Measurements from ENCODE around the gene C10orf62. TPM values are rescaled to one million over a fixed set of nuclear protein-coding genes. Genes with fewer than 3 reads are reported as not detected.
A peak's percentile ranks its signal among the peaks of the same experiment; 100 is the strongest.

C10orf62 gene
- total and polyA plus RNA-seq, 9 of the 15 experiments (the other 6 are each of a cell fraction or from before 2014, with no cell fraction given) = not detected

DNA sequence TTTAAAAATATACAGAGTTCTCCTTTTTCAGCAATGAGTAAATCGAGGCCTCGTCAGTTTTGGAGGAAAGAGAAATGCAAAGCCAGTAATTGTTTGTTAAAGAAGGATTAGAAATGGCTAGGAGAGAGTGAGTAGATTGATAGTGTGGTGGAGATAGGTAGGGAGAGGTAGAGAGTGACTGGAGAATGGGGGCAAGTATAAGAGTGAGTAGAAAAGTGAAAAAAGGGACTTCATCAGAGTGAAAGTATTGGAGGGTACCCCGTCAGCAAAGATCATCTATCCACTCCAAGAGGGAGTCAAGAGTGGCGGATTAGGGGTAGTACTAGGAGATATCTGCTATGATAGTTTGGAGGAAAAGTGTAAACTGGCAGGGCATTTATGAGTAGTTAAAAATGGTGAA is 26.2 kb upstream of the C10orf62 start:
- H3K27me3 ChIP-seq (ENCODE audit: control insufficient read depth in 2 of 2, insufficient read depth in 2 of 2, low read length in 2 of 2) = no peaks in the 10 kb centered on the region
- no TSS peak for BruUV-seq (replicated peaks)
- no peaks in the 10 kb centered on the region for H3K79me2 ChIP-seq (ENCODE audit: control insufficient read depth, insufficient read depth, low read length)
- H3K9ac ChIP-seq (ENCODE audit: insufficient read depth in 1 of 2, low read depth in 2 of 2, low read length in 2 of 2) = no peak overlapping the region
- CTCF ChIA-PET (ENCODE audit: low intra/inter-chr PET ratio) = no interaction called here
- peaks cover 0 to 3% of the 10 kb centered on the region in 2 experiments; a peak in 1 of 5 replicates for H3K4me1 ChIP-seq (replicated peaks in 1 of 2; ENCODE audit: control insufficient read depth in 2 of 2, insufficient read depth in 2 of 2, low read length in 2 of 2)
- DNase-seq (ENCODE audit: extremely low read depth in 1 of 4, low spot score in 3 of 4) (no peak), ATAC-seq (no peak), FAIRE-seq (no peak)
- H3K27ac ChIP-seq (ENCODE audit: extremely low read depth, low read depth, low read length) = no peak overlapping the region
- POLR2A ChIA-PET = no interaction called here
- no peak overlapping the region for H3K4me2 ChIP-seq (ENCODE audit: insufficient read depth, low read length)
- 62% methylated on average over 3 of the region's 4 CpGs for WGBS (ENCODE audit: insufficient coverage, low coverage, missing lambda C conversion rate)
- intact Hi-C loops (cut with micrococcal nuclease) (no loop called here), in situ Hi-C loops (cut with MboI) (no loop called here)
- no peaks in the 10 kb centered on the region for H3K36me3 ChIP-seq (ENCODE audit: control insufficient read depth, insufficient read depth, low read length)
- no peak overlapping the region for H3K4me3 ChIP-seq
- H4K20me1 ChIP-seq (replicated peaks; ENCODE audit: control insufficient read depth, insufficient read depth, low read length) = no peaks in the 10 kb centered on the region
- no peaks in the 10 kb centered on the region for H3K9me1 ChIP-seq (ENCODE audit: control insufficient read depth, insufficient read depth, low read length)
- TF ChIP-seq TAF7 (tag; IDR thresholded peaks at IDR 0.05) = no peak
- H2AFZ ChIP-seq (ENCODE audit: low read depth, low read length) = no peak overlapping the region
- no peaks in the 10 kb centered on the region for H3K9me3 ChIP-seq (replicated peaks; ENCODE audit: control insufficient read depth, insufficient read depth, low read depth, low read length)

DNA sequence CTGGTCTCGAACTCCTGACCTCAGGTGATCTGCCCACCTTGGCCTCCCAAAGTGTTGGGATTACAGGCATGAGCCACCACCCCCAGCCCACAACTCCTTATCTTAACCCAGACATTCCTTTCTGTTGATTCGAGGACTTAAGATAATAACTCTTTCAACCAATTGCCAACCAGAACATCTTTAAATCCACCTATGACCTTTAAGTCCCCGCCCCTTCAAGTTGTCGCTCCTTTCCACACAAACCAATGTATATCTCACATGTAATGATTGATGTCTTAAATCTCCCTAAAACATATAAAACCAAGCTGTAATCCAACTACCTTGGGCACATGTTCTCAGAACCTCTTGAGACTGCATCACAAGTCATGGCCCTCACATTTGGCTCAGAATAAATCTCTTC is 24.7 kb upstream of the C10orf62 start:
- Histone ChIP-seq H3K36me3 (ENCODE audit: control insufficient read depth, insufficient read depth, low read length) (no peaks in the 10 kb centered on the region), H3K9ac (ENCODE audit: insufficient read depth in 1 of 2, low read depth in 2 of 2, low read length in 2 of 2) (no peak overlapping the region), H3K27ac (ENCODE audit: extremely low read depth, low read depth, low read length) (no peak overlapping the region), H3K4me2 (ENCODE audit: insufficient read depth, low read length) (no peak overlapping the region), H3K9me1 (ENCODE audit: control insufficient read depth, insufficient read depth, low read length) (no peaks in the 10 kb centered on the region), H2AFZ (ENCODE audit: low read depth, low read length) (no peak overlapping the region), H3K4me1 (replicated peaks in 1 of 2; ENCODE audit: control insufficient read depth in 2 of 2, insufficient read depth in 2 of 2, low read length in 2 of 2) (peaks cover 0 to 3% of the 10 kb centered on the region in 2 experiments; a peak in 1 of 5 replicates), H3K9me3 (replicated peaks; ENCODE audit: control insufficient read depth, insufficient read depth, low read depth, low read length) (no peaks in the 10 kb centered on the region), H3K27me3 (ENCODE audit: control insufficient read depth in 2 of 2, insufficient read depth in 2 of 2, low read length in 2 of 2) (no peaks in the 10 kb centered on the region), H3K4me3 (no peak overlapping the region), H4K20me1 (replicated peaks; ENCODE audit: control insufficient read depth, insufficient read depth, low read length) (no peaks in the 10 kb centered on the region), H3K79me2 (ENCODE audit: control insufficient read depth, insufficient read depth, low read length) (no peaks in the 10 kb centered on the region)
- no peak for ATAC-seq
- in situ Hi-C loops (cut with MboI) = no loop called here
- intact Hi-C loops (cut with micrococcal nuclease) = no loop called here
- ChIA-PET CTCF (ENCODE audit: low intra/inter-chr PET ratio) (no interaction called here), POLR2A (no interaction called here)
- no TSS peak for BruUV-seq (replicated peaks)
- 50% methylated on average over 4 of the region's 4 CpGs for WGBS (ENCODE audit: insufficient coverage, low coverage, missing lambda C conversion rate)
- no peak for FAIRE-seq
- no peak for DNase-seq (ENCODE audit: extremely low read depth in 1 of 4, low spot score in 3 of 4)
- TF ChIP-seq MEIS2 (IDR thresholded peaks at IDR 0.05; ENCODE audit: partially characterized antibody) (peak; percentile 36), SAFB (IDR thresholded peaks at IDR 0.05; ENCODE audit: borderline replicate concordance, low read depth, low read length) (no peak), HDAC2 (IDR thresholded peaks at IDR 0.05) (no peak), RAD21 (CRISPR knock-in tag; conservative IDR thresholded peaks at IDR 0.05 in 1 of 2, IDR thresholded peaks at IDR 0.05 in 1 of 2) (no peak), COPS2 (conservative IDR thresholded peaks at IDR 0.05) (no peak), ZBTB1 (CRISPR knock-in tag; IDR thresholded peaks at IDR 0.05; ENCODE audit: borderline replicate concordance, low read depth) (no peak), RBM15 (IDR thresholded peaks at IDR 0.05; ENCODE audit: insufficient read depth, low read length) (no peak), ZSCAN29 (IDR thresholded peaks at IDR 0.05) (no peak)
- TF ChIP-seq, protein P1, sequence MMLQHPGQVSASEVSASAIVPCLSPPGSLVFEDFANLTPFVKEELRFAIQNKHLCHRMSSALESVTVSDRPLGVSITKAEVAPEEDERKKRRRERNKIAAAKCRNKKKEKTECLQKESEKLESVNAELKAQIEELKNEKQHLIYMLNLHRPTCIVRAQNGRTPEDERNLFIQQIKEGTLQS (IDR thresholded peaks at IDR 0.05) = no peak
- TF ChIP-seq, protein P1 (CRISPR knock-in tag; conservative IDR thresholded peaks at IDR 0.05) = no peak
- TF ChIP-seq, protein P2, sequence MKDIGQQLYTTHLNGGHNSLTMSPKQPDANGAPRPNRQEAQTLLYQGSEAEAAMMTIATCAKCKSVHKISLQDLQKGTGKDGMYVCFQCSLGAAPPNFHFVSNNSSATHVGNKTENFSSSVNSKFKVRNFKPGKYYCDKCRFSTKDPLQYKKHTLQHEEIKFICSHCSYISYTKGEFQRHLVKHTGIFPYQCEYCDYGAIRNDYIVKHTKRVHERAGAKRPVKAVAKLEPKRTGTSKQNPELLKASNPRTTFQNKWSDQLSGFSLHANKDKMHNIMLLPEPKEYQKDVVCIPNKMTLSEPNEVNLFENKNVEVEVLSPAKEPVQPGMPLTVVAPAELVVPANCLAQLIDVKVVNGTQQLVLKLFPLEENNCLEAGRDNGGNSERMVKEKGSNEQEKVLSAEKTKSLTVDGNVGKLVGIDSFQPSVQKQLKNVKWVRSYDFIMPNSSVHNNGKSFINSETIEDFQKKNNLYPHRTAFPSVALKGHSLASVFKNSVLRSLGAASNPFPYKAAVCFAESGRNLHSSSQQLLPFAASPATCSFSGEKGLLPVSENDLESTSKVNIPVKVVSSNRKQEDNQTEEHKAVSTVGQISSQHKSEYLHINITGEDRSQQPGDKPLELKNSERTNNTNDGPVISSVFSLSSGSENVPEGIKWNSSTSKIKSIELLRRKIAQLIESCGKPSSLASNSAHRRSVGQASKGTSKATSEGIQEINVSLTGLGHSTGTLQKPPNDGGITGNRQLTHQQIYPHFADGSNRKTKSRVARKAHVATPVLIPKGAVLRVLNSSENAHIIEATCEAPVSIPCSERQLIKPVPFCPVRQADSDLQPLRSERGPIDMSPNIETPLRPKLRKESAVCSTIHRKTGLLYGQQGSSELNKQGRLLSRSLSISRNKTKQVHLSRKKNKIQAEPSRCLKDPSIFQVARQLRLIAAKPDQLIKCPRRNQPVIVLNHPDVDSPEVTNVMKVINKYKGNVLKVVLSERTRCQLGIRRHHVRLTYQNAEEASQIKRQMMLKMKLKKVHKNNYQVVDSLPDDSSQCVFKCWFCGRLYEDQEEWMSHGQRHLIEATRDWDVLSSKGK (CRISPR knock-in tag; IDR thresholded peaks at IDR 0.05) = no peak

All from K562 (cell line).